SW480 (cell line): ENCODE results near the gene SLC26A5.
A peak's percentile ranks its signal among the peaks of the same experiment; 100 is the strongest.
"Not testable (repeated sequence)": the region's sequence is repeated elsewhere in the genome, so short reads cannot be mapped to it uniquely, and the experiment has no call there.

ENCODE experiments used
- DNase-seq: peaks from one replicate; pipeline ENCODE4 v3.0.0-alpha.2; 2016; ENCODE audit warnings: low spot score

Gene SLC26A5

GRCh38 chr7:103399687-103400086 lies 46.3 kb downstream of the SLC26A5 start:
- DNase-seq = not testable (repeated sequence)

GRCh38 chr7:103398483-103399127 lies 47.4 kb downstream of the SLC26A5 start:
- no peak for DNase-seq

- no peak for DNase-seq
Measured at GRCh38 chr7:103396471-103396870, 49.5 kb downstream of the SLC26A5 start.

GRCh38 chr7:103395071-103395470 lies 50.9 kb downstream of the SLC26A5 start:
- DNase-seq = no peak

- no peak for DNase-seq
Measured at GRCh38 chr7:103394566-103394965, 51.4 kb downstream of the SLC26A5 start.

GRCh38 chr7:103391976-103392375 lies 54.0 kb downstream of the SLC26A5 start:
- no peak for DNase-seq

- no peak for DNase-seq
Measured at GRCh38 chr7:103391150-103391549, 54.9 kb downstream of the SLC26A5 start.

GRCh38 chr7:103389263-103389662 lies 56.7 kb downstream of the SLC26A5 start:
- no peak for DNase-seq

- no peak for DNase-seq
Measured at GRCh38 chr7:103388469-103389140, 57.4 kb downstream of the SLC26A5 start.

- DNase-seq = no peak
Measured at GRCh38 chr7:103387242-103387641, 58.8 kb downstream of the SLC26A5 start.

GRCh38 chr7:103382032-103382402 lies 64.0 kb downstream of the SLC26A5 start:
- no peak for DNase-seq

GRCh38 chr7:103381280-103382031 lies 64.6 kb downstream of the SLC26A5 start:
- DNase-seq = no peak

- DNase-seq = no peak
Measured at GRCh38 chr7:103380395-103381191, 65.4 kb downstream of the SLC26A5 start.

- DNase-seq = peak; percentile 22
Measured at GRCh38 chr7:103379270-103379975, 66.6 kb downstream of the SLC26A5 start.

GRCh38 chr7:103373866-103374643 lies 72.0 kb downstream of the SLC26A5 start:
- no peak for DNase-seq

GRCh38 chr7:103369432-103369831 lies 76.6 kb downstream of the SLC26A5 start:
- DNase-seq = no peak

GRCh38 chr7:103349805-103350204 lies 96.2 kb downstream of the SLC26A5 start:
- DNase-seq = no peak

- DNase-seq = no peak
Measured at GRCh38 chr7:103348959-103349358, 97.0 kb downstream of the SLC26A5 start.

GRCh38 chr7:103348452-103348851 lies 97.6 kb downstream of the SLC26A5 start:
- no peak for DNase-seq

- peak; percentile 97 for DNase-seq
Measured at GRCh38 chr7:103347507-103348267, 98.3 kb downstream of the SLC26A5 start, which contains the start of gene PSMC2. Gene PSMC2, plus strand, starts transcription at chr7:103347643. Its CDS starts 69 bp downstream, at chr7:103347712.
